ENCODE results near the gene DCAF16. TPM values are rescaled to one million over a fixed set of nuclear protein-coding genes. Genes with fewer than 3 reads are reported as not detected.

Gene DCAF16
- total and polyA plus RNA-seq, 10 of the 15 experiments (the other 5 are each of a cell fraction or from before 2014, with no cell fraction given) = 5.8 to 48.6 (median 26.0) TPM

- Histone ChIP-seq H2AFZ (ENCODE audit: control insufficient read depth, low read depth, low read length) (peak overlapping the region; percentile 64), H3K79me2 (ENCODE audit: control insufficient read depth, insufficient read depth, low read length) (peaks cover 88% of the 10 kb centered on the region), H3K9ac (ENCODE audit: control insufficient read depth, insufficient read depth, low read length) (peak overlapping the region; percentile 44), H3K9me3 (replicated peaks; ENCODE audit: control insufficient read depth, insufficient read depth, low read length) (no peaks in the 10 kb centered on the region), H3K4me2 (ENCODE audit: control insufficient read depth, insufficient read depth) (peak overlapping the region; percentile 77), H3K4me3 (peak overlapping the region; percentile 49), H3K36me3 (ENCODE audit: control insufficient read depth in 2 of 2, insufficient read depth in 2 of 2, low read length in 1 of 2) (peaks cover 0 to 16% of the 10 kb centered on the region in 2 experiments; a peak in 1 of 4 replicates), H3K4me1 (ENCODE audit: control insufficient read depth, insufficient read depth, low read length) (no peaks in the 10 kb centered on the region), H4K20me1 (ENCODE audit: control insufficient read depth, insufficient read depth) (peaks cover 4% of the 10 kb centered on the region; the same call in 1 of the 2 replicates), H3K27me3 (replicated peaks in 1 of 2; ENCODE audit: control insufficient read depth in 2 of 2, insufficient read depth in 2 of 2, low read length in 1 of 2) (no peaks in the 10 kb centered on the region; a peak in 1 of 4 replicates), H3K27ac (ENCODE audit: control insufficient read depth, insufficient read depth) (peak overlapping the region; percentile 58)
- DNase-seq (ENCODE audit: low read depth, low spot score) = no peak
- intact Hi-C loops (cut with micrococcal nuclease; ENCODE audit: unreplicated experiment) = loop anchor here (10.0 kb wide), 1 partner anchor 391 kb away; no protein-coding TSS in a partner anchor
- ATAC-seq = no peak
- WGBS (ENCODE audit: insufficient coverage, insufficient replicate concordance, low lambda C conversion rate, missing lambda C conversion rate) = 54% methylated on average over 3 of the region's 3 CpGs
- POLR2A ChIA-PET = interaction anchor here (1.5 kb wide), 1 partner anchor 237 kb away, joined by 3 read pairs; the partner anchor contains the start of gene LAP3
- SMC1A ChIA-PET (ENCODE audit: uncharacterized antibody, unreplicated experiment) = interaction anchor here (1.4 to 5.1 kb wide), 2 partner anchors 125 to 553 kb away, joined by 3 to 46 read pairs; no protein-coding TSS in a partner anchor
- no TSS peak for BruUV-seq (replicated peaks)
- RAD21 ChIA-PET (ENCODE audit: unreplicated experiment) = interaction anchor here (0.6 to 1.9 kb wide), 3 partner anchors 265 to 778 kb away, joined by 3 to 8 read pairs (median 3); no protein-coding TSS in a partner anchor
- no peak for FAIRE-seq
- in situ Hi-C loops (cut with MboI) = loop anchor here (10.0 kb wide), 1 partner anchor 211 kb away; the partner anchor contains the start of gene LCORL
- CTCF ChIA-PET = interaction anchor here (3.5 to 4.5 kb wide), 2 partner anchors 11 to 552 kb away, joined by 18 to 78 read pairs; no protein-coding TSS in a partner anchor
- TF ChIP-seq BCL3 (IDR thresholded peaks at IDR 0.05; ENCODE audit: borderline replicate concordance, insufficient read depth, low read depth, low read length, poor library complexity, severe bottlenecking) = no peak
- no peak for TF ChIP-seq SMC3 (IDR thresholded peaks at IDR 0.05; ENCODE audit: borderline replicate concordance, low read length)
- TF ChIP-seq SPI1 (IDR thresholded peaks at IDR 0.05; ENCODE audit: borderline replicate concordance, insufficient read depth, low read depth, low read length) = no peak
- TF ChIP-seq, protein P1, sequence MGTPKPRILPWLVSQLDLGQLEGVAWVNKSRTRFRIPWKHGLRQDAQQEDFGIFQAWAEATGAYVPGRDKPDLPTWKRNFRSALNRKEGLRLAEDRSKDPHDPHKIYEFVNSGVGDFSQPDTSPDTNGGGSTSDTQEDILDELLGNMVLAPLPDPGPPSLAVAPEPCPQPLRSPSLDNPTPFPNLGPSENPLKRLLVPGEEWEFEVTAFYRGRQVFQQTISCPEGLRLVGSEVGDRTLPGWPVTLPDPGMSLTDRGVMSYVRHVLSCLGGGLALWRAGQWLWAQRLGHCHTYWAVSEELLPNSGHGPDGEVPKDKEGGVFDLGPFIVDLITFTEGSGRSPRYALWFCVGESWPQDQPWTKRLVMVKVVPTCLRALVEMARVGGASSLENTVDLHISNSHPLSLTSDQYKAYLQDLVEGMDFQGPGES (IDR thresholded peaks at IDR 0.05) = no peak
- TF ChIP-seq RELA (IDR thresholded peaks at IDR 0.05; ENCODE audit: borderline replicate concordance, partially characterized antibody) = no peak
- no peak for TF ChIP-seq E4F1 (IDR thresholded peaks at IDR 0.05; ENCODE audit: borderline replicate concordance, partially characterized antibody)
- TF ChIP-seq EP300 (IDR thresholded peaks at IDR 0.05; ENCODE audit: borderline replicate concordance in 1 of 2, control insufficient read depth in 1 of 2, low read depth in 2 of 2, low read length in 2 of 2) = no peak
- TF ChIP-seq EED (IDR thresholded peaks at IDR 0.05; ENCODE audit: low read depth) = no peak
- no peak for TF ChIP-seq ESRRA (IDR thresholded peaks at IDR 0.05; ENCODE audit: low read length)
- no peak for TF ChIP-seq RAD21 (IDR thresholded peaks at IDR 0.05; ENCODE audit: insufficient read depth, low read depth, low read length)
- TF ChIP-seq, protein P2, sequence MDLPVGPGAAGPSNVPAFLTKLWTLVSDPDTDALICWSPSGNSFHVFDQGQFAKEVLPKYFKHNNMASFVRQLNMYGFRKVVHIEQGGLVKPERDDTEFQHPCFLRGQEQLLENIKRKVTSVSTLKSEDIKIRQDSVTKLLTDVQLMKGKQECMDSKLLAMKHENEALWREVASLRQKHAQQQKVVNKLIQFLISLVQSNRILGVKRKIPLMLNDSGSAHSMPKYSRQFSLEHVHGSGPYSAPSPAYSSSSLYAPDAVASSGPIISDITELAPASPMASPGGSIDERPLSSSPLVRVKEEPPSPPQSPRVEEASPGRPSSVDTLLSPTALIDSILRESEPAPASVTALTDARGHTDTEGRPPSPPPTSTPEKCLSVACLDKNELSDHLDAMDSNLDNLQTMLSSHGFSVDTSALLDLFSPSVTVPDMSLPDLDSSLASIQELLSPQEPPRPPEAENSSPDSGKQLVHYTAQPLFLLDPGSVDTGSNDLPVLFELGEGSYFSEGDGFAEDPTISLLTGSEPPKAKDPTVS (IDR thresholded peaks at IDR 0.05; ENCODE audit: low read depth, low read length) = no peak
- TF ChIP-seq, protein P3, sequence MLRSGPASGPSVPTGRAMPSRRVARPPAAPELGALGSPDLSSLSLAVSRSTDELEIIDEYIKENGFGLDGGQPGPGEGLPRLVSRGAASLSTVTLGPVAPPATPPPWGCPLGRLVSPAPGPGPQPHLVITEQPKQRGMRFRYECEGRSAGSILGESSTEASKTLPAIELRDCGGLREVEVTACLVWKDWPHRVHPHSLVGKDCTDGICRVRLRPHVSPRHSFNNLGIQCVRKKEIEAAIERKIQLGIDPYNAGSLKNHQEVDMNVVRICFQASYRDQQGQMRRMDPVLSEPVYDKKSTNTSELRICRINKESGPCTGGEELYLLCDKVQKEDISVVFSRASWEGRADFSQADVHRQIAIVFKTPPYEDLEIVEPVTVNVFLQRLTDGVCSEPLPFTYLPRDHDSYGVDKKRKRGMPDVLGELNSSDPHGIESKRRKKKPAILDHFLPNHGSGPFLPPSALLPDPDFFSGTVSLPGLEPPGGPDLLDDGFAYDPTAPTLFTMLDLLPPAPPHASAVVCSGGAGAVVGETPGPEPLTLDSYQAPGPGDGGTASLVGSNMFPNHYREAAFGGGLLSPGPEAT (IDR thresholded peaks at IDR 0.05; ENCODE audit: low read depth) = no peak
- TF ChIP-seq CEBPB (IDR thresholded peaks at IDR 0.05; ENCODE audit: borderline replicate concordance in 1 of 2, low read depth in 2 of 2, low read length in 2 of 2) = no peak
- TF ChIP-seq HCFC1 (IDR thresholded peaks at IDR 0.05; ENCODE audit: low read length) = no peak
Measured at GRCh38 chr4:17814140-17814539, 3.6 kb upstream of the DCAF16 start.

All from GM12878 (cell line).